ENCODE data around the gene BTBD1.
A peak's percentile ranks its signal among the peaks of the same experiment; 100 is the strongest.
"Not testable (repeated sequence)": the region's sequence is repeated elsewhere in the genome, so short reads cannot be mapped to it uniquely, and the experiment has no call there.

Gene BTBD1

DNA sequence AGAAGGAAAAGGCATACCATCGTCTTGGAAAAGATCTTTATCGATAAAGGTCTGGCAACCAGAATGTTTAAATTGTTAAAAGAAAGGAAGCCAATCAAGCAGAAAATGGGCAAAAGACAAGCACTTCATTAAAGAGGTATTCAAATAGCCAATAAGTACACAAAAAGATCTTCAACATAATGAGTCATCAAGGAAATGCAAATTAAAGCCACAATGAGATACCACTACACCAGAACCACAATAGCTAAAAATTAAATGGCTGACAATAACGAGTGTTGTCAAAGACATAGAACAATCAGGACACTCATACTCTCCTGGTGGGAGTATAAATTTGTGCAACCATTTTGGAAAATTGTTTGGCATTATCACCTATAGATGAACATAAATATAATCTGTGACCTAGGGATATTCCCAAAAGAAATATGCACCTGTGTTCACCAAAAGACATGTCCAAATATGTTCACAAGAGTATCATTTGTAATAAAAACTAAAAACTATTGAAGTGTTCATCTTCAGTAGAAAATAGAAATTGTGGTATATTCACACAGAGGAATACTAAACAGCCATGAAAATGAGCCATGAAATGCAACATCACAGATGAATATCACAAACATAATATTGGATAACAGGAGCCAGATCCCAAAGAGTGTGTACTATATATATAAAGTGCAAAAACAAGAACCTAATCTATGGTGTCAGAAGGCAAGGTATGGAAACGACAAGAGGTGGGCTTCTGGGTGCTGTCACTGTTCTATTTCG is 14.4 kb upstream of the BTBD1 start:
- H3K9me3 ChIP-seq (ENCODE audit: severe bottlenecking) = no peaks in the 10 kb centered on the region
- H3K27me3 ChIP-seq (ENCODE audit: insufficient read depth, poor library complexity, severe bottlenecking) = no peaks in the 10 kb centered on the region
- no peak for DNase-seq (ENCODE audit: low spot score)
- no peak overlapping the region for H3K27ac ChIP-seq (ENCODE audit: poor library complexity, severe bottlenecking)
- TF ChIP-seq, protein P1, sequence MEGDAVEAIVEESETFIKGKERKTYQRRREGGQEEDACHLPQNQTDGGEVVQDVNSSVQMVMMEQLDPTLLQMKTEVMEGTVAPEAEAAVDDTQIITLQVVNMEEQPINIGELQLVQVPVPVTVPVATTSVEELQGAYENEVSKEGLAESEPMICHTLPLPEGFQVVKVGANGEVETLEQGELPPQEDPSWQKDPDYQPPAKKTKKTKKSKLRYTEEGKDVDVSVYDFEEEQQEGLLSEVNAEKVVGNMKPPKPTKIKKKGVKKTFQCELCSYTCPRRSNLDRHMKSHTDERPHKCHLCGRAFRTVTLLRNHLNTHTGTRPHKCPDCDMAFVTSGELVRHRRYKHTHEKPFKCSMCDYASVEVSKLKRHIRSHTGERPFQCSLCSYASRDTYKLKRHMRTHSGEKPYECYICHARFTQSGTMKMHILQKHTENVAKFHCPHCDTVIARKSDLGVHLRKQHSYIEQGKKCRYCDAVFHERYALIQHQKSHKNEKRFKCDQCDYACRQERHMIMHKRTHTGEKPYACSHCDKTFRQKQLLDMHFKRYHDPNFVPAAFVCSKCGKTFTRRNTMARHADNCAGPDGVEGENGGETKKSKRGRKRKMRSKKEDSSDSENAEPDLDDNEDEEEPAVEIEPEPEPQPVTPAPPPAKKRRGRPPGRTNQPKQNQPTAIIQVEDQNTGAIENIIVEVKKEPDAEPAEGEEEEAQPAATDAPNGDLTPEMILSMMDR (IDR thresholded peaks at IDR 0.05; ENCODE audit: poor library complexity, severe bottlenecking) = no peak
- ATAC-seq (ENCODE audit: low read depth) = no peak
- H3K36me3 ChIP-seq (ENCODE audit: low read depth) = no peaks in the 10 kb centered on the region
- H3K4me3 ChIP-seq (ENCODE audit: severe bottlenecking) = no peak overlapping the region
- H3K4me1 ChIP-seq (ENCODE audit: insufficient read depth, poor library complexity, severe bottlenecking) = no peaks in the 10 kb centered on the region

DNA sequence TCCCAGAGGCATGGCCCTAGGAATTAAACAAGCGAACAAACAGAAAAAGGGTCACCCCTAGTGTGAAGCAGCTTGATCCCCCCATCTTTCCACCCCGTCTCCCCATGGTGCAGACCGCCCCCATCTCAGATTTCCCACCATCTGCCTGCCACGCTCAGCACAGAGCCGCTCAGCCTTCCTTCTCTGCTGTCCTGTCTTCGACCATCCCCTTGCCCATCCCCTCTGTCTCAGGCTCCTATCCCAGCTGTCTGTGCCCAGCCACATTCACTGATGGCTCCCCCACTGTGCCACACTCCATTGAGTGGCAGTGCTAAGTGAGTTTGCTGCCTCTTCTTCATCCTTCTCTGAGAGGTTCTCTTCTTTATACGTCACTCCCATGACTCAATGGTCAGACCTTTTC is 11.7 kb upstream of the BTBD1 start:
- Histone ChIP-seq H3K27ac (ENCODE audit: poor library complexity, severe bottlenecking) (no peak overlapping the region), H3K4me1 (ENCODE audit: insufficient read depth, poor library complexity, severe bottlenecking) (no peaks in the 10 kb centered on the region), H3K4me3 (ENCODE audit: severe bottlenecking) (no peak overlapping the region), H3K9me3 (ENCODE audit: severe bottlenecking) (no peaks in the 10 kb centered on the region), H3K27me3 (ENCODE audit: insufficient read depth, poor library complexity, severe bottlenecking) (no peaks in the 10 kb centered on the region), H3K36me3 (ENCODE audit: low read depth) (no peaks in the 10 kb centered on the region)
- ATAC-seq (ENCODE audit: low read depth) = no peak
- no peak for DNase-seq (ENCODE audit: low spot score)
- TF ChIP-seq, protein P1 (IDR thresholded peaks at IDR 0.05; ENCODE audit: poor library complexity, severe bottlenecking) = no peak

DNA sequence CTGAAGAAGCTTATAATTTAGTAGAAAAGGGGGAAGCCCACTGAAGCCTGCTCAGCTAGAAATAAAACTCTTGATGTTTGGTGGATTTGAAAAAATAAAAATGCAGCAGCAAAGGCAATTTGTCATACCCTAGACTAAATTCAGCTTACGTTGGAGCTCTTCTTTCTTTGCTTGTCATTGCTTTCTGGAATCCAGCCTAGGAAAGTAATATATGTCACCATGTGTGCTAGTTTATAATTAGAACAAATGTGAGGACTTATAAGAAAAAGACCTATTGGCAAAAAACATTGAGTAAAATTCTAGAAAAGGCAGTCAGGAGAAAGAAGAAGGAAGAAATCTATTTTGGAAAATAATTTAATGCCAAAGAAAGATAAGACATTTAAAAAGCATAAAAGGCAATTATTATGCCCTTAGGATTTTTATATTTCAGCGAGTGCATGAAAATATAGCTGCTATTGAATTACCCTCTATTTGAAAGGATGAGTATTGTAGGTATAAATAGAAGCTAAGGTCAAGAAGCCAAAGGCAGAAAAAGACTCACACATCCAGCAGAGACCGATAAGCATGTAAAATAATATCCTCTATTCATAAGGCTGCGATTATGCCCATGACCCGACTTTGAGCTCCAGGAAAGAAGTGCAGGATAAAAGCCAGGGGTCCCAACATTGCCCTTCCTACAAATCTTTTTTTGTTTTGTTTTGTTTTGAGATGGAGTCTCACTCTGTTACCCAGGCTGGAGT is 10.6 kb upstream of the BTBD1 start:
- Histone ChIP-seq H3K27ac (ENCODE audit: poor library complexity, severe bottlenecking) (no peak overlapping the region), H3K9me3 (ENCODE audit: severe bottlenecking) (peaks cover 3% of the 10 kb centered on the region), H3K4me3 (ENCODE audit: severe bottlenecking) (no peak overlapping the region), H3K4me1 (ENCODE audit: insufficient read depth, poor library complexity, severe bottlenecking) (no peaks in the 10 kb centered on the region), H3K36me3 (ENCODE audit: low read depth) (no peaks in the 10 kb centered on the region), H3K27me3 (ENCODE audit: insufficient read depth, poor library complexity, severe bottlenecking) (no peaks in the 10 kb centered on the region)
- TF ChIP-seq, protein P1 (IDR thresholded peaks at IDR 0.05; ENCODE audit: poor library complexity, severe bottlenecking) = no peak
- ATAC-seq (ENCODE audit: low read depth) = no peak
- DNase-seq (ENCODE audit: low spot score) = no peak

DNA sequence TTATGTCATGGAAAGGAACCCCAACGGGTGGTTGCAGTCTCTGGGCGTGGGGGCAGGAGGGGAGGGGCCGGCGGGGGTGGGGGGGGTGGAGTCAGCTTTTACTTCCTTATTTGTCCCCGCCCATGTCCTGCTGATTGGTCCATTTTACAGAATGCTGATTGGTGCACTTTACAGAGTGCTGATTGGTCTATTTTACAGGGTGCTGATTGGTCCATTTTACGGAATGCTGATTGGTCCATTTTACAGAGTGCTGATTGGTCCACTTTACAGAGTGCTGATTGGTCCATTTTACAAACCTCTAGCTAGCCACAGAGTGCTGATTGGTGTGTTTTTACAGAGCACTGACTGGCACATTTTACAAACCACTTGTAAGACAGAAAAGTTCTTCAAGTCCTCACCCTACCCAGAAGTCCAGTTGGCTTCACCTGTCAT is 2.2 kb upstream of the BTBD1 start:
- H3K36me3 ChIP-seq (ENCODE audit: low read depth) = peaks cover 14% of the 10 kb centered on the region
- not testable (repeated sequence) for H3K4me1 ChIP-seq (ENCODE audit: insufficient read depth, poor library complexity, severe bottlenecking); H3K27me3 ChIP-seq (ENCODE audit: insufficient read depth, poor library complexity, severe bottlenecking); DNase-seq (ENCODE audit: low spot score); H3K9me3 ChIP-seq (ENCODE audit: severe bottlenecking); H3K27ac ChIP-seq (ENCODE audit: poor library complexity, severe bottlenecking); H3K4me3 ChIP-seq (ENCODE audit: severe bottlenecking); ATAC-seq (ENCODE audit: low read depth)

DNA sequence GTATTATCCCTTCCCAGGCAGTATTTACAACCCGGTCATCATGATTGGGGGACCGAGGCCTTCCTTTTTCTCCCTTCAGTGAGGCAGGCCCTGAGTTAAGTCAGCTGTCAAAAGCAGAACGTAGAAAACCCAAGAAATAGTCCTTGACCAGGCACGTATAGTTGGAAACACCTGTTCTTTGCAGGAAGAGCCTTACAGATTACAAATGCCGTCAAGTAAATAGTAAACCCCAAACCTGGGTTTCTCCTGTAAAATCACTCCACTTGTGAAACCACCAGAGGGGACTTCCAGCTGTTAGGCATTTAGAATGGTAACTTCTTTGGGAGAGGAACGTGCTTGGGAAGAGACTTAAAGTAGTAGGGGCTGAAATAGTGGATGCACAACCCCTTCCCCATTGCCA is 1.0 kb upstream of the BTBD1 start:
- TF ChIP-seq, protein P1 (IDR thresholded peaks at IDR 0.05; ENCODE audit: poor library complexity, severe bottlenecking) = no peak
- peaks cover 14% of the 10 kb centered on the region for H3K4me1 ChIP-seq (ENCODE audit: insufficient read depth, poor library complexity, severe bottlenecking)
- no peaks in the 10 kb centered on the region for H3K27me3 ChIP-seq (ENCODE audit: insufficient read depth, poor library complexity, severe bottlenecking)
- peaks cover 26% of the 10 kb centered on the region for H3K36me3 ChIP-seq (ENCODE audit: low read depth)
- DNase-seq (ENCODE audit: low spot score) (no peak), ATAC-seq (ENCODE audit: low read depth) (no peak)
- no peaks in the 10 kb centered on the region for H3K9me3 ChIP-seq (ENCODE audit: severe bottlenecking)
- H3K4me3 ChIP-seq (ENCODE audit: severe bottlenecking) = no peak overlapping the region
- peak overlapping the region; percentile 73 for H3K27ac ChIP-seq (ENCODE audit: poor library complexity, severe bottlenecking)

Data from RWPE2 (cell line).